Caco-2 (cell line): ENCODE data around the gene ATP8B1. TPM values are rescaled to one million over a fixed set of nuclear protein-coding genes. Genes with fewer than 3 reads are reported as not detected.

Experiments used
- BruUV-seq: library from RNA; stranded (reverse); fragments of 400-500 nt; replicated peaks from 2 replicates; lab custom pipeline; 2021; lab: Mats Ljungman, UMichigan
- CTCF ChIA-PET: fragments of 300-600 bp; sonication (Branson Sonifier 250); formaldehyde crosslinking; loops from one replicate; lab custom pipeline; 2022; ENCODE audit warnings: antibody characterized with exemption; lab: Charles Lee
- POLR2A ChIA-PET: fragments of 300-600 bp; sonication (Branson Sonifier 250); formaldehyde crosslinking; loops from one replicate; lab custom pipeline; 2022; ENCODE audit warnings: antibody characterized with exemption; lab: Charles Lee
- DNase-seq, 2 experiments: peaks; one replicate each; pipeline versions ENCODE4 v3.0.0 to v3.0.0-alpha.2; 2020 to 2022
- H3K27me3 ChIP-seq: replicated peaks from 2 replicates; pipeline ENCODE4 v1.6.0; 2011; ENCODE audit warnings: low read length; ENCODE audit not compliant: control insufficient read depth, insufficient read depth
- H3K36me3 ChIP-seq: 2 replicates; pipeline ENCODE4 v1.5.1; 2011; ENCODE audit warnings: low read length; ENCODE audit not compliant: control insufficient read depth, insufficient read depth
- H3K4me1 ChIP-seq: fragments of 250-450 bp; sonication (Bioruptor Pico); 2 replicates; pipeline ENCODE4 v1.5.1; 2020; ENCODE audit warnings: mild to moderate bottlenecking
- H3K4me3 ChIP-seq: 2 replicates; pipeline ENCODE4 v1.5.1; 2011; ENCODE audit warnings: low read depth, mild to moderate bottlenecking, control low read depth, low read length
- H3K9me3 ChIP-seq: fragments of 250-450 bp; sonication (Bioruptor Pico); 2 replicates; pipeline ENCODE4 v1.5.1; 2020; ENCODE audit warnings: mild to moderate bottlenecking, moderate library complexity
- H3K27ac Mint-ChIP-seq: one replicate; pipeline ENCODE4 v1.8.0; 2022; ENCODE audit warnings: mixed read lengths; ENCODE audit not compliant: unreplicated experiment
- H3K27me3 Mint-ChIP-seq: one replicate; pipeline ENCODE4 v1.8.0; 2022; ENCODE audit warnings: mixed read lengths; ENCODE audit not compliant: insufficient read depth, unreplicated experiment
- H3K36me3 Mint-ChIP-seq: one replicate; pipeline ENCODE4 v1.8.0; 2022; ENCODE audit warnings: mild to moderate bottlenecking, mixed read lengths; ENCODE audit not compliant: insufficient read depth, unreplicated experiment
- H3K4me1 Mint-ChIP-seq: one replicate; pipeline ENCODE4 v1.8.0; 2022; ENCODE audit warnings: low read depth, mixed read lengths; ENCODE audit not compliant: unreplicated experiment
- H3K4me3 Mint-ChIP-seq: one replicate; pipeline ENCODE4 v1.8.0; 2022; ENCODE audit warnings: mild to moderate bottlenecking, moderate library complexity, mixed read lengths; ENCODE audit not compliant: unreplicated experiment
- H3K9me3 Mint-ChIP-seq: one replicate; pipeline ENCODE4 v1.8.0; 2022; ENCODE audit warnings: mixed read lengths; ENCODE audit not compliant: unreplicated experiment
- intact Hi-C: fragments of 100-400 bp; cut with micrococcal nuclease; formaldehyde crosslinking; loops from one replicate; pipeline ENCODE4 v1.10.0; 2022; ENCODE audit not compliant: unreplicated experiment
- total RNA-seq: library from RNA; stranded (reverse); gene quantifications from 2 replicates; pipeline ENCODE4 v1.2.3, GENCODE V29; 2022
- TF ChIP-seq, protein P1 (sequence below), 2 experiments: fragments of 200-600 bp in 1 of 2; IDR thresholded peaks; 1 replicate in 1 of 2; 2 replicates in 1 of 2; pipeline versions ENCODE4 v1.5.1 to v1.8.0; 2011 to 2022; ENCODE audit warnings: antibody characterized with exemption in 1 of 2, control low read depth in 1 of 2, inconsistent platforms in 1 of 2, low read depth in 1 of 2, low read length in 1 of 2, mild to moderate bottlenecking in 1 of 2, moderate library complexity in 1 of 2; ENCODE audit not compliant: insufficient read depth in 1 of 2, severe bottlenecking in 1 of 2, unreplicated experiment in 1 of 2

ATP8B1 gene
- total RNA-seq, 1 experiment from 2014 or later = 31.6 TPM

DNA sequence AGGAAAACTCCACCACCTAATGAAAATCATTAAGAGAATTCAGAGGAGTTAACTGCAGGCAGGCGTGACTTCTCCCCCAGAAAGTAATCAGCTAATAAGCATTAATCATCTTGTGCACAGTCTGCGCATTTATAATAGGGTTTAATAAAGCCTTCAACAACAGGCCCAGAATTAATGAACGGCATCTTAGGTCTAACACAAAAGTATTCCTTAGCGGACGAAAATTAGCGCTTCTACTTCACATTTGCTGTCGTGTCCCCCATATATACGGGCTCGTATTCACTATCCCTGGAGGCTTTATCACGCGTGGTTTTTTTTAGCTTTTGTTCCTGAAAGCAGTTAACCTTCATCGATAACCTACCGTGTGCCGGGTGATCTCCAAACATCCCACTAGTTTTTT lies 1.8 kb downstream of the ATP8B1 start:
- H3K4me3 ChIP-seq = peak overlapping the region; percentile 79
- no peaks in the 10 kb centered on the region for H3K27me3 ChIP-seq
- BruUV-seq = TSS peak; percentile 33
- ChIA-PET POLR2A (no interaction called here), CTCF (no interaction called here)
- Mint-ChIP-seq H3K27ac (peak overlapping the region; percentile 50), H3K27me3 (no peaks in the 10 kb centered on the region), H3K4me1 (peaks cover 14% of the 10 kb centered on the region), H3K36me3 (peaks cover 17% of the 10 kb centered on the region), H3K4me3 (peak overlapping the region; percentile 81), H3K9me3 (no peaks in the 10 kb centered on the region)
- TF ChIP-seq, protein P1, sequence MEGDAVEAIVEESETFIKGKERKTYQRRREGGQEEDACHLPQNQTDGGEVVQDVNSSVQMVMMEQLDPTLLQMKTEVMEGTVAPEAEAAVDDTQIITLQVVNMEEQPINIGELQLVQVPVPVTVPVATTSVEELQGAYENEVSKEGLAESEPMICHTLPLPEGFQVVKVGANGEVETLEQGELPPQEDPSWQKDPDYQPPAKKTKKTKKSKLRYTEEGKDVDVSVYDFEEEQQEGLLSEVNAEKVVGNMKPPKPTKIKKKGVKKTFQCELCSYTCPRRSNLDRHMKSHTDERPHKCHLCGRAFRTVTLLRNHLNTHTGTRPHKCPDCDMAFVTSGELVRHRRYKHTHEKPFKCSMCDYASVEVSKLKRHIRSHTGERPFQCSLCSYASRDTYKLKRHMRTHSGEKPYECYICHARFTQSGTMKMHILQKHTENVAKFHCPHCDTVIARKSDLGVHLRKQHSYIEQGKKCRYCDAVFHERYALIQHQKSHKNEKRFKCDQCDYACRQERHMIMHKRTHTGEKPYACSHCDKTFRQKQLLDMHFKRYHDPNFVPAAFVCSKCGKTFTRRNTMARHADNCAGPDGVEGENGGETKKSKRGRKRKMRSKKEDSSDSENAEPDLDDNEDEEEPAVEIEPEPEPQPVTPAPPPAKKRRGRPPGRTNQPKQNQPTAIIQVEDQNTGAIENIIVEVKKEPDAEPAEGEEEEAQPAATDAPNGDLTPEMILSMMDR (IDR thresholded peaks at IDR 0.05; ENCODE audit: insufficient read depth in 1 of 2, low read depth in 1 of 2, low read length in 1 of 2, severe bottlenecking in 1 of 2, unreplicated experiment in 1 of 2) = no peak
- no peaks in the 10 kb centered on the region for H3K9me3 ChIP-seq
- H3K4me1 ChIP-seq = peaks cover 11% of the 10 kb centered on the region
- intact Hi-C loops = loop anchor here (5.0 kb wide), 4 partner anchors 39 to 84 kb away; no protein-coding TSS in a partner anchor
- H3K36me3 ChIP-seq = no peaks in the 10 kb centered on the region
- no peak for DNase-seq

DNA sequence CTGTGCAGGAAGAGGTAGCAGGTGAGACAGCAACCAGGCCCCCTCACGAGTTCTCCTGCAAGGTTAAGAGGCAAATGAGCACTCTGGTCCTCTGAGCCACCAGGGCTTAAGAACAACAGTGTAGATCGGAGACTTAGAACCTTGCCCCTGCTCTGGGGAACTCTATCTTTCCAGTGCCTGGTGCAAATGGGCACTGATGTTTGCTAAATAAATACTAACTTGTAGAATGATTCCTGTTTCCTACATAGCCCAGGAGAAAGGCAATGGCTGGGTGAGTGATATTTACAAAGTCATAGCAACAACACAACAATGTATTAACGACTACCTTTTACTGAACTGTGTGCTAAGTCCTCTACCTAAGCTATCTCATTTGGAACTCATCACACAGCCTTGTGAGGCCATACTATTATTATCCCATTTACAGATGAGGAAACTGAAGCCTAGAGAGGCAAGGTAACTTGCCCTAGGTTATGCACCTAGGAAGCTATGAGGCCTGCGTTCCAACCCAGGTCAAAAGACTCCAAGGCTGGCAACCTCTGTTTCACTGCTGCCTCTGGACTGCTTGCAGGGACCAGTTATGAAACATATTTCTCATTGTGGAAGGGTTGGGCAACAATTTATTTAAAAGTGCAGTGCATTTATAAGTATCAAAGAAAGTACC lies 4.3 kb downstream of the ATP8B1 start:
- ChIA-PET POLR2A (no interaction called here), CTCF (no interaction called here)
- TF ChIP-seq, protein P1 (IDR thresholded peaks at IDR 0.05; ENCODE audit: insufficient read depth in 1 of 2, low read depth in 1 of 2, low read length in 1 of 2, severe bottlenecking in 1 of 2, unreplicated experiment in 1 of 2) = no peak
- no peak overlapping the region for H3K27ac Mint-ChIP-seq
- no peaks in the 10 kb centered on the region for H3K27me3 ChIP-seq
- peaks cover 13% of the 10 kb centered on the region for H3K4me1 Mint-ChIP-seq
- H3K4me3 ChIP-seq = no peak overlapping the region
- H3K4me1 ChIP-seq = peaks cover 22% of the 10 kb centered on the region
- DNase-seq = no peak
- H3K9me3 ChIP-seq = no peaks in the 10 kb centered on the region
- peaks cover 26% of the 10 kb centered on the region for H3K36me3 Mint-ChIP-seq
- H3K36me3 ChIP-seq = no peaks in the 10 kb centered on the region
- intact Hi-C loops = no loop called here
- no peaks in the 10 kb centered on the region for H3K9me3 Mint-ChIP-seq
- H3K27me3 Mint-ChIP-seq = no peaks in the 10 kb centered on the region
- no TSS peak for BruUV-seq
- H3K4me3 Mint-ChIP-seq = no peak overlapping the region

DNA sequence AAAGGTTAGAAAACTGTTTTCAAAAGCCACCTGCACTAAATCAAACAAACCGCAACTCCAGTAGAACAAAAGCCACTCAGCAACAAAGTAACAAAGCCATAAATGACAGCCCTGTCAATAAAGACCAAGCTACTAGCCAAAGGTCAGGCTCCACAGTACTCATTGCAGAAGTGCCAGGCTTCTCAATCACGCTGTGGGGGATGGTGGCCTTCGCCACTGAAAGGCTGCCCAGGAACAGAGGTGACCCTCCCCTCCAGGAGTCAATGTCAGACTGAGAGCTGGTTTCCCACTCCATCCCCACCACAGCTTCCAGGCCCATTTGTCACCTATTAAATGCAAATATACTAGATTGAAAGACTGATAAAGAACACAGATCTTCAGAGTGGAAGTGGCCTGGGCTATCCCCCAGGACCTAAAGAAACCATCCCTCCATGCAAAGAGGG lies 5.9 kb downstream of the ATP8B1 start:
- Mint-ChIP-seq H3K4me1 (peaks cover 24% of the 10 kb centered on the region), H3K27ac (peak overlapping the region; percentile 67), H3K4me3 (peak overlapping the region; percentile 40), H3K9me3 (no peaks in the 10 kb centered on the region), H3K27me3 (no peaks in the 10 kb centered on the region), H3K36me3 (peaks cover 20% of the 10 kb centered on the region)
- no peak overlapping the region for H3K4me3 ChIP-seq
- H3K27me3 ChIP-seq = no peaks in the 10 kb centered on the region
- no peaks in the 10 kb centered on the region for H3K36me3 ChIP-seq
- H3K4me1 ChIP-seq = peaks cover 24% of the 10 kb centered on the region
- ChIA-PET CTCF (interaction anchor here (0.6 to 1.5 kb wide), 2 partner anchors 85 to 1524 kb away, joined by 3 read pairs; no protein-coding TSS in a partner anchor), POLR2A (interaction anchor here (1.0 kb wide), 1 partner anchor 25 kb away, joined by 3 read pairs; no protein-coding TSS in a partner anchor)
- intact Hi-C loops = no loop called here
- no peaks in the 10 kb centered on the region for H3K9me3 ChIP-seq
- DNase-seq = peak; percentile 75
- TF ChIP-seq, protein P1 (IDR thresholded peaks at IDR 0.05; ENCODE audit: insufficient read depth in 1 of 2, low read depth in 1 of 2, low read length in 1 of 2, severe bottlenecking in 1 of 2, unreplicated experiment in 1 of 2) = no peak
- BruUV-seq = no TSS peak
